HepG2 (cell line): ENCODE results near the gene TMEM165. TPM values are rescaled to one million over a fixed set of nuclear protein-coding genes. Genes with fewer than 3 reads are reported as not detected.

Experiments
- ATAC-seq: fragments of 200-7000 bp; cut with Tn5 transposase; 3 replicates; pipeline ENCODE4 v1.9.1; 2020; ENCODE audit warnings: mild to moderate bottlenecking, moderate library complexity
- BruUV-seq: library from RNA; stranded (reverse); fragments of 400-500 nt; replicated peaks from 2 replicates; lab custom pipeline; 2021; lab: Mats Ljungman, UMichigan
- CTCF ChIA-PET: fragments of 300-600 bp; formaldehyde crosslinking; extraction: SDS; loops from one replicate; lab custom pipeline; 2021; ENCODE audit warnings: low total read pairs, inconsistent platforms, low intra/inter-chr PET ratio; lab: Yijun Ruan, JAX
- POLR2A ChIA-PET: fragments of 350-600 bp; sonication (Branson Sonifier 250); formaldehyde crosslinking; loops from one replicate; lab custom pipeline; 2020; ENCODE audit warnings: antibody characterized with exemption, inconsistent platforms; lab: Yijun Ruan, JAX
- DNase-seq: peaks from one replicate; pipeline ENCODE4 v3.0.0-alpha.2; 2015; ENCODE audit warnings: low spot score
- FAIRE-seq: peaks from 3 replicates; lab custom pipeline; 2011; peaks lifted over from hg19 to GRCh38; lab: Jason Lieb, UNC
- H2AFZ ChIP-seq: one replicate; pipeline ENCODE4 v1.6.1; 2011; ENCODE audit warnings: low read length, inconsistent platforms
- H3K27ac ChIP-seq: fragments of 300-600 bp; 3 replicates; pipeline ENCODE4 v1.8.0; 2011; ENCODE audit warnings: mixed run types, mild to moderate bottlenecking, mixed read lengths, low read length, inconsistent platforms; ENCODE audit not compliant: insufficient read depth; ENCODE audit errors: extremely low read length
- H3K27me3 ChIP-seq, 2 experiments: fragments of 200-600 bp in 1 of 2; 2 replicates in 1 of 2; 3 replicates in 1 of 2; pipeline versions ENCODE4 v1.6.0 to v1.8.0; 2011; ENCODE audit warnings: low read length in 2 of 2, mild to moderate bottlenecking in 2 of 2, moderate library complexity in 2 of 2, inconsistent platforms in 1 of 2; ENCODE audit not compliant: insufficient read depth in 2 of 2, control insufficient read depth in 1 of 2
- H3K36me3 ChIP-seq, 2 experiments: fragments of 200-600 bp in 1 of 2; replicated peaks in 1 of 2; 2 replicates in 1 of 2; 3 replicates in 1 of 2; pipeline versions ENCODE4 v1.5.1 to v1.8.0; 2011; ENCODE audit warnings: low read length in 2 of 2, inconsistent platforms in 1 of 2; ENCODE audit not compliant: insufficient read depth in 2 of 2, control insufficient read depth in 1 of 2
- H3K4me1 ChIP-seq: 2 replicates; pipeline ENCODE4 v1.5.1; 2012; ENCODE audit warnings: low read length, inconsistent platforms; ENCODE audit not compliant: insufficient read depth
- H3K4me2 ChIP-seq: 2 replicates; pipeline ENCODE4 v1.6.0; 2011; ENCODE audit warnings: low read depth, low read length, inconsistent platforms
- H3K4me3 ChIP-seq, 3 experiments: fragments of 200-600 bp in 1 of 3; sonication (generic), shearing (Covaris generic) in 1 of 3; replicated peaks in 1 of 3; 2 replicates each; pipeline ENCODE4 v1.5.1; 2011 to 2016; ENCODE audit warnings: low read length in 3 of 3, inconsistent platforms in 2 of 3, low read depth in 2 of 3, mild to moderate bottlenecking in 2 of 3, control low read depth in 1 of 3, mixed read lengths in 1 of 3; ENCODE audit not compliant: insufficient read depth in 1 of 3
- H3K79me2 ChIP-seq: one replicate; pipeline ENCODE4 v1.6.1; 2011; ENCODE audit warnings: low read length, inconsistent platforms; ENCODE audit not compliant: insufficient read depth
- H3K9ac ChIP-seq: 2 replicates; pipeline ENCODE4 v1.6.0; 2011; ENCODE audit warnings: mild to moderate bottlenecking, low read depth, low read length, inconsistent platforms; ENCODE audit not compliant: insufficient read depth
- H3K9me3 ChIP-seq: 2 replicates; pipeline ENCODE4 v1.5.1; 2012; ENCODE audit warnings: mild to moderate bottlenecking, low read length
- H4K20me1 ChIP-seq: 2 replicates; pipeline ENCODE4 v1.6.0; 2011; ENCODE audit warnings: inconsistent platforms, mild to moderate bottlenecking, low read length, moderate library complexity; ENCODE audit not compliant: insufficient read depth
- CBFB ChIP-seq: sonication (generic); formaldehyde crosslinking; IDR thresholded peaks from 2 replicates; pipeline ENCODE4 v1.4.0; 2020; ENCODE audit warnings: missing genetic modification reagents
- CEBPB ChIP-seq: IDR thresholded peaks from 2 replicates; pipeline ENCODE4 v1.6.1; 2011; ENCODE audit warnings: low read depth, low read length, improper control_type of control experiment, borderline replicate concordance
- CENPT ChIP-seq: sonication (generic); formaldehyde crosslinking; IDR thresholded peaks from 2 replicates; pipeline ENCODE4 v1.8.0; 2022; ENCODE audit warnings: low read depth, mild to moderate bottlenecking, moderate library complexity, missing genetic modification reagents
- HHEX ChIP-seq: IDR thresholded peaks from 2 replicates; pipeline ENCODE4 v1.6.1; 2016; ENCODE audit warnings: control low read depth
- MLX ChIP-seq: IDR thresholded peaks from 2 replicates; pipeline ENCODE4 v1.6.1; 2016
- NFYB ChIP-seq: sonication (generic); formaldehyde crosslinking; IDR thresholded peaks from 2 replicates; pipeline ENCODE4 v1.4.0; 2020; ENCODE audit warnings: missing genetic modification reagents
- PAF1 ChIP-seq: IDR thresholded peaks from 2 replicates; pipeline ENCODE4 v1.6.1; 2016; ENCODE audit warnings: missing genetic modification reagents, missing compliant biosample characterization
- ZSCAN9 ChIP-seq: IDR thresholded peaks from 2 replicates; pipeline ENCODE4 v1.6.1; 2016; ENCODE audit warnings: borderline replicate concordance
- WGBS: methylation state at CpG from one replicate; pipeline ENCODE4 v1.1.6; 2017; ENCODE audit warnings: low lambda C conversion rate; 5-methylcytosine and 5-hydroxymethylcytosine counted together
- in situ Hi-C: cut with HindIII; loops from 2 replicates; pipeline ENCODE4 v1.10.0; 2017; ENCODE audit warnings: low pct_unique_long_range_greater_than_20kb; ENCODE audit not compliant: extremely low pct_ligation_motif_present
- intact Hi-C: fragments of 100-400 bp; cut with micrococcal nuclease; formaldehyde crosslinking; loops from one replicate; pipeline ENCODE4 v1.10.0; 2022; ENCODE audit not compliant: unreplicated experiment
- polyA plus RNA-seq, 8 experiments: library from polyadenylated mRNA; depleted of rRNA in 3 of 8; stranded (reverse) in 7 of 8; unstranded in 1 of 8; fragments of >200 nt; fragmentation: Illumina TruSeq in 4 of 8; extraction: Trizol in 4 of 8; gene quantifications; 2 replicates each; pipeline versions ENCODE4 v1.2.1 to v1.2.3, GENCODE V29; 2011 to 2016; ENCODE audit warnings: low read depth in 4 of 8, missing spikeins in 1 of 8, mixed read lengths in 1 of 8; ENCODE audit not compliant: insufficient read depth in 1 of 8
- total RNA-seq, 5 experiments: library from RNA; depleted of rRNA; stranded (reverse); fragments of >200 nt; fragmentation: Illumina TruSeq; extraction: Trizol; gene quantifications; 2 replicates each; pipeline ENCODE4 v1.2.3, GENCODE V29; 2016; ENCODE audit warnings: low read depth in 1 of 5
- TF ChIP-seq, protein P1 (sequence below): sonication (generic); formaldehyde crosslinking; IDR thresholded peaks from 2 replicates; pipeline ENCODE4 v1.5.0; 2020; ENCODE audit warnings: missing genetic modification reagents
- TF ChIP-seq, protein P2 (sequence below): sonication (generic); formaldehyde crosslinking; IDR thresholded peaks from 2 replicates; pipeline ENCODE4 v1.5.0; 2020; ENCODE audit warnings: mild to moderate bottlenecking, missing genetic modification reagents, moderate library complexity

TMEM165 gene
- total and polyA plus RNA-seq, 2 of the 13 experiments (the other 11 are each of a cell fraction or from before 2014, with no cell fraction given) = 54.6 to 103 TPM

- no peak overlapping the region for H2AFZ ChIP-seq
- H3K4me3 ChIP-seq = no peak overlapping the region
- no peaks in the 10 kb centered on the region for H3K79me2 ChIP-seq
- no peak overlapping the region for H3K9ac ChIP-seq
- no peak for ATAC-seq
- in situ Hi-C loops = loop anchor here (25.0 kb wide), 1 partner anchor 271 kb away; no protein-coding TSS in a partner anchor
- no peak overlapping the region for H3K4me2 ChIP-seq
- no peaks in the 10 kb centered on the region for H3K27me3 ChIP-seq
- intact Hi-C loops = loop anchor here (5.0 kb wide), 1 partner anchor 81 kb away; the partner anchor contains the start of gene CLOCK
- POLR2A ChIA-PET = no interaction called here
- no TSS peak for BruUV-seq
- H3K36me3 ChIP-seq = peaks cover 4 to 8% of the 10 kb centered on the region in 2 experiments; a peak in 3 of 5 replicates
- TF ChIP-seq MLX = no peak
- no peak for TF ChIP-seq ZSCAN9 (CRISPR knock-in tag)
- TF ChIP-seq, protein P1, sequence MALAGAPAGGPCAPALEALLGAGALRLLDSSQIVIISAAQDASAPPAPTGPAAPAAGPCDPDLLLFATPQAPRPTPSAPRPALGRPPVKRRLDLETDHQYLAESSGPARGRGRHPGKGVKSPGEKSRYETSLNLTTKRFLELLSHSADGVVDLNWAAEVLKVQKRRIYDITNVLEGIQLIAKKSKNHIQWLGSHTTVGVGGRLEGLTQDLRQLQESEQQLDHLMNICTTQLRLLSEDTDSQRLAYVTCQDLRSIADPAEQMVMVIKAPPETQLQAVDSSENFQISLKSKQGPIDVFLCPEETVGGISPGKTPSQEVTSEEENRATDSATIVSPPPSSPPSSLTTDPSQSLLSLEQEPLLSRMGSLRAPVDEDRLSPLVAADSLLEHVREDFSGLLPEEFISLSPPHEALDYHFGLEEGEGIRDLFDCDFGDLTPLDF = no peak
- no peak for TF ChIP-seq CBFB (CRISPR knock-in tag)
- no peak for TF ChIP-seq NFYB
- no peak for TF ChIP-seq PAF1
- TF ChIP-seq HHEX (CRISPR knock-in tag) = no peak
- no peak for TF ChIP-seq CENPT (CRISPR knock-in tag)
- TF ChIP-seq, protein P2, sequence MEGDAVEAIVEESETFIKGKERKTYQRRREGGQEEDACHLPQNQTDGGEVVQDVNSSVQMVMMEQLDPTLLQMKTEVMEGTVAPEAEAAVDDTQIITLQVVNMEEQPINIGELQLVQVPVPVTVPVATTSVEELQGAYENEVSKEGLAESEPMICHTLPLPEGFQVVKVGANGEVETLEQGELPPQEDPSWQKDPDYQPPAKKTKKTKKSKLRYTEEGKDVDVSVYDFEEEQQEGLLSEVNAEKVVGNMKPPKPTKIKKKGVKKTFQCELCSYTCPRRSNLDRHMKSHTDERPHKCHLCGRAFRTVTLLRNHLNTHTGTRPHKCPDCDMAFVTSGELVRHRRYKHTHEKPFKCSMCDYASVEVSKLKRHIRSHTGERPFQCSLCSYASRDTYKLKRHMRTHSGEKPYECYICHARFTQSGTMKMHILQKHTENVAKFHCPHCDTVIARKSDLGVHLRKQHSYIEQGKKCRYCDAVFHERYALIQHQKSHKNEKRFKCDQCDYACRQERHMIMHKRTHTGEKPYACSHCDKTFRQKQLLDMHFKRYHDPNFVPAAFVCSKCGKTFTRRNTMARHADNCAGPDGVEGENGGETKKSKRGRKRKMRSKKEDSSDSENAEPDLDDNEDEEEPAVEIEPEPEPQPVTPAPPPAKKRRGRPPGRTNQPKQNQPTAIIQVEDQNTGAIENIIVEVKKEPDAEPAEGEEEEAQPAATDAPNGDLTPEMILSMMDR = no peak
- no peak for TF ChIP-seq CEBPB
- TF ChIP-seq, all 625 proteins: peak for 0
- FAIRE-seq (no peak), DNase-seq (no peak)
- WGBS = 97% methylated on average over 3 of the region's 3 CpGs
- no peaks in the 10 kb centered on the region for H4K20me1 ChIP-seq
- CTCF ChIA-PET = no interaction called here
- H3K9me3 ChIP-seq = no peaks in the 10 kb centered on the region
- H3K4me1 ChIP-seq = no peaks in the 10 kb centered on the region
- H3K27ac ChIP-seq = no peak overlapping the region
These were observed 70.2 kb downstream of the TMEM165 start for GRCh38 chr4:55466001-55466400.
